CD14-positive monocyte (primary cell): Measurements from ENCODE around the gene SELENOP. TPM values are rescaled to one million over a fixed set of nuclear protein-coding genes. Genes with fewer than 3 reads are reported as not detected.

Experiments used
- DNase-seq, 3 donors: peaks; one replicate each; pipeline ENCODE4 v3.0.0-alpha.2; 2011 to 2022
- H2AFZ ChIP-seq: 2 replicates; pipeline ENCODE4 v1.6.0; 2012; ENCODE audit warnings: mild to moderate bottlenecking, low read depth, low read length, inconsistent platforms; ENCODE audit not compliant: insufficient read depth, poor library complexity, severe bottlenecking
- H3K27ac ChIP-seq, 2 donors: 1 replicate in 1 of 2; 2 replicates in 1 of 2; pipeline ENCODE4 v1.5.1; 2012 to 2013; ENCODE audit warnings: low read length in 2 of 2, control low read depth in 1 of 2, inconsistent platforms in 1 of 2, low read depth in 1 of 2, mild to moderate bottlenecking in 1 of 2
- H3K27me3 ChIP-seq, 2 donors: one replicate each; pipeline versions ENCODE4 v1.6.0 to v1.6.1; 2011 to 2013; ENCODE audit warnings: low read length in 2 of 2; ENCODE audit not compliant: control insufficient read depth in 2 of 2, insufficient read depth in 2 of 2
- H3K36me3 ChIP-seq, 2 donors: replicated peaks in 1 of 2; 1 replicate in 1 of 2; 2 replicates in 1 of 2; pipeline versions ENCODE4 v1.5.1 to v1.6.1; 2012 to 2013; ENCODE audit warnings: low read length in 2 of 2, control low read depth in 1 of 2, inconsistent platforms in 1 of 2, mild to moderate bottlenecking in 1 of 2; ENCODE audit not compliant: insufficient read depth in 2 of 2, control insufficient read depth in 1 of 2
- H3K4me1 ChIP-seq, 2 donors: 1 replicate in 1 of 2; 2 replicates in 1 of 2; pipeline versions ENCODE4 v1.5.1 to v1.6.1; 2012 to 2013; ENCODE audit warnings: low read length in 2 of 2, control low read depth in 1 of 2, inconsistent platforms in 1 of 2, mild to moderate bottlenecking in 1 of 2, moderate library complexity in 1 of 2; ENCODE audit not compliant: insufficient read depth in 2 of 2, control insufficient read depth in 1 of 2
- H3K4me2 ChIP-seq: replicated peaks from 2 replicates; pipeline ENCODE3; 2012; ENCODE audit warnings: low read length, moderate library complexity, mild to moderate bottlenecking; ENCODE audit not compliant: poor library complexity, severe bottlenecking; ENCODE audit errors: extremely low read depth
- H3K4me3 ChIP-seq, 3 experiments: fragments of 200-600 bp in 1 of 3; sonication (generic) in 1 of 3; replicated peaks in 1 of 3; 1 replicate in 2 of 3; 2 replicates in 1 of 3; pipeline ENCODE4 v1.5.1; 2011 to 2013; ENCODE audit warnings: low read length in 3 of 3, mild to moderate bottlenecking in 3 of 3, control low read depth in 2 of 3, low read depth in 2 of 3, inconsistent platforms in 1 of 3, moderate library complexity in 1 of 3
- H3K79me2 ChIP-seq: 2 replicates; pipeline ENCODE4 v1.6.0; 2012; ENCODE audit warnings: mild to moderate bottlenecking, control low read depth, inconsistent platforms, low read length, moderate library complexity; ENCODE audit not compliant: insufficient read depth
- H3K9ac ChIP-seq: 2 replicates; pipeline ENCODE4 v1.6.0; 2017; ENCODE audit warnings: low read length, mild to moderate bottlenecking; ENCODE audit not compliant: insufficient read depth, poor library complexity, severe bottlenecking
- H3K9me3 ChIP-seq, 2 donors: replicated peaks in 1 of 2; 1 replicate in 1 of 2; 2 replicates in 1 of 2; pipeline versions ENCODE4 v1.5.1 to v1.6.1; 2012 to 2013; ENCODE audit warnings: low read length in 2 of 2, control low read depth in 1 of 2; ENCODE audit not compliant: control insufficient read depth in 1 of 2, insufficient read depth in 1 of 2
- H4K20me1 ChIP-seq: 2 replicates; pipeline ENCODE4 v1.6.0; 2012; ENCODE audit warnings: mild to moderate bottlenecking, low read length, control low read depth, moderate library complexity; ENCODE audit not compliant: insufficient read depth
- H3K27ac Mint-ChIP-seq, 7 donors: one replicate each; pipeline ENCODE4 v1.8.0; 2020; ENCODE audit warnings: mild to moderate bottlenecking in 7 of 7, mixed read lengths in 7 of 7, moderate library complexity in 6 of 7, inconsistent platforms in 2 of 7
- H3K27me3 Mint-ChIP-seq, 3 donors: one replicate each; pipeline ENCODE4 v1.8.0; 2021 to 2022; ENCODE audit warnings: low read depth in 3 of 3, mild to moderate bottlenecking in 3 of 3, mixed read lengths in 3 of 3, moderate library complexity in 3 of 3, inconsistent platforms in 1 of 3
- H3K36me3 Mint-ChIP-seq, 2 donors: one replicate each; pipeline ENCODE4 v1.8.0; 2020; ENCODE audit warnings: mixed read lengths in 2 of 2, inconsistent platforms in 1 of 2, mild to moderate bottlenecking in 1 of 2
- H3K4me1 Mint-ChIP-seq: one replicate; pipeline ENCODE4 v1.8.0; 2020; ENCODE audit warnings: mild to moderate bottlenecking, mixed read lengths
- H3K4me3 Mint-ChIP-seq, 2 donors: one replicate each; pipeline ENCODE4 v1.8.0; 2020; ENCODE audit warnings: mild to moderate bottlenecking in 2 of 2, mixed read lengths in 2 of 2, moderate library complexity in 1 of 2
- H3K9me3 Mint-ChIP-seq, 7 donors: one replicate each; pipeline ENCODE4 v1.8.0; 2020 to 2022; ENCODE audit warnings: mixed read lengths in 7 of 7, mild to moderate bottlenecking in 6 of 7, moderate library complexity in 6 of 7, inconsistent platforms in 2 of 7
- CTCF ChIP-seq: fragments of 200-600 bp; IDR thresholded peaks from one replicate; pipeline ENCODE4 v1.8.0; 2022; ENCODE audit warnings: antibody characterized with exemption, mild to moderate bottlenecking
- WGBS: methylation state at CpG from one replicate; pipeline ENCODE4 v1.1.5; 2013; ENCODE audit warnings: missing lambda C conversion rate; ENCODE audit not compliant: insufficient coverage; 5-methylcytosine and 5-hydroxymethylcytosine counted together
- intact Hi-C, 2 donors: fragments of 100-400 bp; cut with micrococcal nuclease; formaldehyde crosslinking; loops; one replicate each; pipeline versions ENCODE4 v1.15.0 to v1.15.1; 2023
- polyA minus RNA-seq: library from RNA; depleted of rRNA, polyadenylated mRNA; stranded (reverse); fragments of >200 nt; gene quantifications from 2 replicates; pipeline ENCODE4 v1.2.3, GENCODE V29; 2012
- polyA plus RNA-seq, 3 donors: library from polyadenylated mRNA; depleted of rRNA in 1 of 3; unstranded in 2 of 3; stranded (reverse) in 1 of 3; fragments of 300-500 nt in 2 of 3; fragments of >200 nt in 1 of 3; fragmentation: Illumina TruSeq in 2 of 3; gene quantifications; 1 replicate in 2 of 3; 2 replicates in 1 of 3; pipeline ENCODE4 v1.2.3, GENCODE V29; 2012 to 2021
- total RNA-seq, 12 experiments: library from RNA in 1 of 12; stranded (reverse) in 1 of 12; fragments of 120-200 nt in 1 of 12; gene quantifications; one replicate each; pipeline ENCODE4 v1.2.4 and lab custom pipeline; 2013 to 2026; ENCODE audit warnings: mixed read lengths in 6 of 12, inconsistent platforms in 1 of 12

The SELENOP gene
- total RNA-seq (2013): 1.6 TPM
- polyA plus RNA-seq (under 1 TPM in 2 of 3 donors, not detected in 1; 0.24 to 0.33 TPM), polyA minus RNA-seq (0.28 TPM in 1 of 2 replicates, not detected in the other), total RNA-seq (lab: John Stamatoyannopoulos, UW) (0 to 4.6 (median 0.48) reads per million in 11 experiments)

GRCh38 chr5:42811591-42812446 is at the start of gene SELENOP:
TSS of gene SELENOP (minus strand) at chr5:42811892. CDS start at chr5:42808353, 3,539 bp downstream.
- 9% methylated on average over 4 of the region's 8 CpGs for WGBS
- no peak within 1 kb of the TSS for H3K4me3 ChIP-seq
- intact Hi-C loops: no loop called here
- H3K4me3 Mint-ChIP-seq: peak within 1 kb of the TSS in 1 of 2 donors; percentile 68
- H3K9me3 ChIP-seq: no peaks in the 10 kb centered on the region
- no peaks in the 10 kb centered on the region for H3K36me3 Mint-ChIP-seq
- no peaks in the 10 kb centered on the region for H3K36me3 ChIP-seq
- no peaks in the 10 kb centered on the region for H3K27me3 ChIP-seq
- no peak within 1 kb of the TSS for H3K27ac ChIP-seq
- H3K4me1 ChIP-seq: peaks cover 6 to 8% of the 10 kb centered on the region in 2 donors
- H3K9ac ChIP-seq: no peak within 1 kb of the TSS
- peaks cover 0 to under 1% (median 0%) of the 10 kb centered on the region in 7 donors for H3K9me3 Mint-ChIP-seq
- TF ChIP-seq CTCF: no peak
- peak within 1 kb of the TSS in 2 of 7 donors; percentile 37 to 44 for H3K27ac Mint-ChIP-seq
- H4K20me1 ChIP-seq: no peaks in the 10 kb centered on the region
- H3K4me2 ChIP-seq: no peak within 1 kb of the TSS
- peak within 1 kb of the TSS; percentile 49 for H2AFZ ChIP-seq
- peaks cover 0 to 2% (median 0%) of the 10 kb centered on the region in 3 donors for H3K27me3 Mint-ChIP-seq
- no peak for DNase-seq
- peaks cover 16% of the 10 kb centered on the region for H3K4me1 Mint-ChIP-seq
- no peaks in the 10 kb centered on the region for H3K79me2 ChIP-seq

GRCh38 chr5:42858687-42859086 is 47.0 kb upstream of the SELENOP start:
- H3K79me2 ChIP-seq: no peaks in the 10 kb centered on the region
- Mint-ChIP-seq H3K9me3 (peaks cover 3 to 17% (median 6%) of the 10 kb centered on the region in 7 donors), H3K27me3 (no peaks in the 10 kb centered on the region), H3K27ac (no peak overlapping the region), H3K4me3 (no peak overlapping the region), H3K4me1 (no peaks in the 10 kb centered on the region), H3K36me3 (no peaks in the 10 kb centered on the region)
- H3K9ac ChIP-seq: no peak overlapping the region
- 73% methylated on average over 7 of the region's 7 CpGs for WGBS
- H3K4me1 ChIP-seq: no peaks in the 10 kb centered on the region
- no peak overlapping the region for H3K4me2 ChIP-seq
- H3K9me3 ChIP-seq: peaks cover 0 to 5% of the 10 kb centered on the region in 2 donors
- intact Hi-C loops: no loop called here
- no peaks in the 10 kb centered on the region for H4K20me1 ChIP-seq
- no peaks in the 10 kb centered on the region for H3K27me3 ChIP-seq
- H2AFZ ChIP-seq: no peak overlapping the region
- TF ChIP-seq CTCF: no peak
- no peaks in the 10 kb centered on the region for H3K36me3 ChIP-seq
- no peak overlapping the region for H3K27ac ChIP-seq
- H3K4me3 ChIP-seq: no peak overlapping the region
- DNase-seq: no peak
